ENCODE measurements around the gene SULT1A4. TPM values are rescaled to one million over a fixed set of nuclear protein-coding genes. Genes with fewer than 3 reads are reported as not detected.
"Not testable (repeated sequence)": the region's sequence is repeated elsewhere in the genome, so short reads cannot be mapped to it uniquely, and the experiment has no call there.

The SULT1A4 gene
- 0.96 and 1.1 TPM in 2 replicates for total RNA-seq (2013; cell fraction: nucleolus; rRNA removed)
- total RNA-seq (2014; rRNA removed) (not detected in 2 replicates), total RNA-seq (2014; rRNA removed; fragmentation: Illumina TruSeq; extraction: Trizol) (0.28 and 0.72 TPM in 2 replicates), total RNA-seq (2021) (0.35 and 1.3 TPM in 2 replicates), polyA plus RNA-seq (2011; rRNA removed) (0.16 and 0.22 TPM in 2 replicates), polyA plus RNA-seq (2014; fragmentation: Illumina TruSeq; extraction: Trizol) (0.63 TPM in 1 of 2 replicates, not detected in the other), polyA plus RNA-seq (2014; fragmentation: Nextera tagmentation; extraction: Ambion mirVana) (under 1 TPM; 0.13 to 0.23 TPM), polyA plus RNA-seq (2014; rRNA removed) (0.72 TPM in 1 of 2 replicates, not detected in the other), polyA plus RNA-seq (2016; fragmentation: Nextera tagmentation; extraction: Ambion mirVana) (under 1 TPM in 1 of 2 experiments, not detected in 1; 0.29 TPM), polyA minus RNA-seq (2011; rRNA and poly(A)+ RNA removed) (0.46 TPM in 1 of 2 replicates, not detected in the other), Bru-seq, nascent RNA (not detected), BruChase-seq, experiment 1, labeled RNA remaining after a 6-hour chase (not detected), BruChase-seq, experiment 2, labeled RNA remaining after a 2-hour chase (not detected)
- polyA plus RNA-seq (2011; ENCODE audit: low read depth): 0.85 TPM
- 0.09 and 0.33 TPM in 2 replicates for polyA plus RNA-seq (2011; cell fraction: cytosol; rRNA removed)
- 2.5 and 3.9 TPM in 2 replicates for polyA plus RNA-seq (2011; cell fraction: nucleus; rRNA removed)
- 0.42 and 0.46 TPM in 2 replicates for polyA plus RNA-seq (2012)
- polyA minus RNA-seq (2011; cell fraction: cytosol; rRNA and poly(A)+ RNA removed): not detected in 2 replicates
- polyA minus RNA-seq (2011; cell fraction: nucleus; rRNA and poly(A)+ RNA removed): 0.85 and 3.2 TPM in 2 replicates
- long read RNA-seq, experiment 1: 0 reads
- long read RNA-seq, experiment 2, partial matches to known transcripts: 0 of 1 reads
- long read RNA-seq, experiment 2, other reads (novel, unspliced or antisense): 1 of 1 reads

DNA sequence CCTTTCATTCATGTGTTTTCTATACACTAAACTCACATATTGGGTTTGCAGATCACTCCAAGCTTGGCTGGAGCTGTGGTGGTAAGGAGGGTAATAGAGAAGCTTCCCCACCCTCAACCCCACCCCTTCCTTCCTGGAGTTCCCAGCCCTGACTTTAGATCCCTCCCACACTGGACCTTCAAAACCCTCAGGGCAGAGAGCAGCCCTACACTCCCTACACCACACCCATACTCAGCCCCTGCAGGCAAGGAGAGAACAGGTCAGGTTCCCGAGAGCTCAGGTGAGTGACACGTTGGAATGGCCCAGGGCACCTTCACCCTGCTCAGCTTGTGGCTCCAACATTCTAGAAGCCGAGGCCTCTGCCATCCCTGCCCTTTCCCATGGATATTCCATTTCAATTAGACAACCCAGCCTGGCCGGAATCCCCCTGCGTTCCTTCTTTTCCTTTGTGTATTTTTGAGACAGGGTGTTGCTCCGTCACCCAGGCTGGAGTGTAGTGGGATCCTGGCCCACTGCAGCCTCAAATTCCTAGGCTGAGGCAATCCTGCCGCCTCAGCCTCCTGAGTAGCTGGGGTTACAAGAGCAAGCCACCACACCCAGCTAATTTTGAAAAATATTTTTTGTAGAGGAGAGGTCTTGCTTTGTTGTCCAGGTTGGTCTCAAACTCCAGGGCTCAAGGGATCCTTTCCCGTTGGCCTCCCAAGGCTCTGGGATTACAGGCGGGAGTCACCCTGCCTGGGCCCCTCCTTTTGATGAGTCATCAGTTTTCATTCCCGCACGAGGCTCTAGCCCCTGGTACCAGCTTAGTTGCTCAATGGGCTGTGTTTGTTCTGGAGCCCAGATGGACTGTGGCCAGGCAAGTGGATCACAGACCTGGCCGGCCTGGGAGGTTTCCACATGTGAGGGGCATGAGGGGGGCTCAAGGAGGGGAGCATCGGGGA lies at the start of gene SULT1A4:
Gene SULT1A4, plus strand, starts transcription at position 208 of the 941 bp plus-strand sequence. CDS start 1,473 bp downstream, outside the sequence.
- intact Hi-C loops (cut with micrococcal nuclease; ENCODE audit: unreplicated experiment); H4K20me1 ChIP-seq (ENCODE audit: control insufficient read depth, insufficient read depth); H3K79me2 ChIP-seq (ENCODE audit: control insufficient read depth, insufficient read depth, low read length); H3K36me3 ChIP-seq (ENCODE audit: control insufficient read depth in 2 of 2, insufficient read depth in 2 of 2, low read length in 1 of 2); H3K4me3 ChIP-seq; FAIRE-seq; H3K4me1 ChIP-seq (ENCODE audit: control insufficient read depth, insufficient read depth, low read length); POLR2A ChIA-PET; H3K9me3 ChIP-seq (replicated peaks; ENCODE audit: control insufficient read depth, insufficient read depth, low read length); H3K9ac ChIP-seq (ENCODE audit: control insufficient read depth, insufficient read depth, low read length); H3K27ac ChIP-seq (ENCODE audit: control insufficient read depth, insufficient read depth); ATAC-seq; H3K27me3 ChIP-seq (replicated peaks in 1 of 2; ENCODE audit: control insufficient read depth in 2 of 2, insufficient read depth in 2 of 2, low read length in 1 of 2); DNase-seq (ENCODE audit: low read depth, low spot score); BruUV-seq (replicated peaks); in situ Hi-C loops (cut with MboI); CTCF ChIA-PET; SMC1A ChIA-PET (ENCODE audit: uncharacterized antibody, unreplicated experiment); H2AFZ ChIP-seq (ENCODE audit: control insufficient read depth, low read depth, low read length); RAD21 ChIA-PET (ENCODE audit: unreplicated experiment); H3K4me2 ChIP-seq (ENCODE audit: control insufficient read depth, insufficient read depth): not testable (repeated sequence)
- no CpG with 5 or more reads among the region's 13 CpGs for WGBS (ENCODE audit: insufficient coverage, insufficient replicate concordance, low lambda C conversion rate, missing lambda C conversion rate)

DNA sequence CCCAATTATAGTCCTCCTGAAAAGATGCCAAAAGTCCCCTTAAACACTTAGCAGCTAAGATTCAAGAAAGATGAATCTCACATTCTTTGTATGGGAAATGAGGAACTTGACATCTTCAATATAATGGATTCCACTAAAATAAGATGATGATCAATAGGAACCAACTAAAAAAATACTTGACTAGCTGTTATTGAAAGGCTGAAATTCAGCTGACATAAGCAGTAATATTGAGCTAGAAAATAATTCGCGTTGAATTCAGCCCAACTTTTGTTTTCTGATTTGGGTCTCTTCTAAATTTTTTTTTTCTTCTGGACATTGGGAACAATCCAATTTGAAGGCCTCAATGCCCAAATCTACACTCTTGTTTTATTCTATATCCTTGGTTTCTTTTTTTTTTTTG lies 36.1 kb upstream of the SULT1A4 start:
- H3K4me1 ChIP-seq (ENCODE audit: control insufficient read depth, insufficient read depth, low read length); H3K27ac ChIP-seq (ENCODE audit: control insufficient read depth, insufficient read depth); in situ Hi-C loops (cut with MboI); ATAC-seq; H4K20me1 ChIP-seq (ENCODE audit: control insufficient read depth, insufficient read depth); CTCF ChIA-PET; H3K36me3 ChIP-seq (ENCODE audit: control insufficient read depth in 2 of 2, insufficient read depth in 2 of 2, low read length in 1 of 2); FAIRE-seq; H3K79me2 ChIP-seq (ENCODE audit: control insufficient read depth, insufficient read depth, low read length); H3K9me3 ChIP-seq (replicated peaks; ENCODE audit: control insufficient read depth, insufficient read depth, low read length); H2AFZ ChIP-seq (ENCODE audit: control insufficient read depth, low read depth, low read length); intact Hi-C loops (cut with micrococcal nuclease; ENCODE audit: unreplicated experiment); H3K4me3 ChIP-seq; H3K27me3 ChIP-seq (replicated peaks in 1 of 2; ENCODE audit: control insufficient read depth in 2 of 2, insufficient read depth in 2 of 2, low read length in 1 of 2); DNase-seq (ENCODE audit: low read depth, low spot score); POLR2A ChIA-PET; H3K4me2 ChIP-seq (ENCODE audit: control insufficient read depth, insufficient read depth); RAD21 ChIA-PET (ENCODE audit: unreplicated experiment); H3K9ac ChIP-seq (ENCODE audit: control insufficient read depth, insufficient read depth, low read length): not testable (repeated sequence)
- SMC1A ChIA-PET (ENCODE audit: uncharacterized antibody, unreplicated experiment): interaction anchor here (0.6 kb wide), 1 partner anchor 133 kb away, joined by 3 read pairs; no protein-coding TSS in a partner anchor
- BruUV-seq (replicated peaks): TSS peak; percentile 39
- WGBS (ENCODE audit: insufficient coverage, insufficient replicate concordance, low lambda C conversion rate, missing lambda C conversion rate): 95% methylated on average over 2 of the region's 2 CpGs

DNA sequence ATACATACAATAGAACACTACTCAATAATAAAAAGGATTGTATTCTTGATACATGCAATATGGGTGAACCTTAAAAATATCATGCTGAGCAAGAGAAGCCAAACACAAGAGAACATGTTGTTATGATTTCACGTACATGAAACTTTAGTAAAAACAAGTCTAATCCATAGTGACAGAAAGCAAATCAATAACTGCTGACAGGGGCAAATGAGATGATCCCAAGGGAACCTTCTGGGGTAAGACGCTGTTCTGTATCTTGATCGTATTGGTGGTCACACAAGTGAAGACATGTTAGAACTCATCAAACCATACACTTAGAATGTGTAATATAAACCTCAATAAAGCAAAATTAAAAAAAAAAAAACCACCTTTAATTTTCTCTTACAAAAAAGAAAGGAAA lies 34.3 kb upstream of the SULT1A4 start:
- CTCF ChIA-PET; in situ Hi-C loops (cut with MboI); H3K27me3 ChIP-seq (replicated peaks in 1 of 2; ENCODE audit: control insufficient read depth in 2 of 2, insufficient read depth in 2 of 2, low read length in 1 of 2); intact Hi-C loops (cut with micrococcal nuclease; ENCODE audit: unreplicated experiment); H3K4me1 ChIP-seq (ENCODE audit: control insufficient read depth, insufficient read depth, low read length); H3K79me2 ChIP-seq (ENCODE audit: control insufficient read depth, insufficient read depth, low read length); ATAC-seq; H3K4me3 ChIP-seq; H3K4me2 ChIP-seq (ENCODE audit: control insufficient read depth, insufficient read depth); FAIRE-seq; H3K27ac ChIP-seq (ENCODE audit: control insufficient read depth, insufficient read depth); H4K20me1 ChIP-seq (ENCODE audit: control insufficient read depth, insufficient read depth); H3K36me3 ChIP-seq (ENCODE audit: control insufficient read depth in 2 of 2, insufficient read depth in 2 of 2, low read length in 1 of 2); H3K9ac ChIP-seq (ENCODE audit: control insufficient read depth, insufficient read depth, low read length); RAD21 ChIA-PET (ENCODE audit: unreplicated experiment); H2AFZ ChIP-seq (ENCODE audit: control insufficient read depth, low read depth, low read length); POLR2A ChIA-PET; SMC1A ChIA-PET (ENCODE audit: uncharacterized antibody, unreplicated experiment); BruUV-seq (replicated peaks); H3K9me3 ChIP-seq (replicated peaks; ENCODE audit: control insufficient read depth, insufficient read depth, low read length); DNase-seq (ENCODE audit: low read depth, low spot score): not testable (repeated sequence)
- 100% methylated on average over 3 of the region's 3 CpGs for WGBS (ENCODE audit: insufficient coverage, insufficient replicate concordance, low lambda C conversion rate, missing lambda C conversion rate)
